IgD-negative memory B cell (primary cell): ENCODE measurements around the gene PLA2G12B. TPM values are rescaled to one million over a fixed set of nuclear protein-coding genes. Genes with fewer than 3 reads are reported as not detected.
A peak's percentile ranks its signal among the peaks of the same experiment; 100 is the strongest.

Experiments used
- H3K27ac Mint-ChIP-seq, 3 donors: one replicate each; pipeline ENCODE4 v1.8.0; 2020 to 2022; ENCODE audit warnings: mild to moderate bottlenecking in 3 of 3, mixed read lengths in 3 of 3, moderate library complexity in 1 of 3
- H3K27me3 Mint-ChIP-seq: one replicate; pipeline ENCODE4 v1.8.0; 2021; ENCODE audit warnings: mixed read lengths
- H3K36me3 Mint-ChIP-seq: one replicate; pipeline ENCODE4 v1.8.0; 2020; ENCODE audit warnings: mild to moderate bottlenecking, mixed read lengths
- H3K4me1 Mint-ChIP-seq, 3 donors: one replicate each; pipeline ENCODE4 v1.8.0; 2020 to 2022; ENCODE audit warnings: mixed read lengths in 3 of 3, mild to moderate bottlenecking in 1 of 3
- H3K4me3 Mint-ChIP-seq, 4 donors: one replicate each; pipeline ENCODE4 v1.8.0; 2020 to 2022; ENCODE audit warnings: mild to moderate bottlenecking in 4 of 4, mixed read lengths in 4 of 4, moderate library complexity in 3 of 4
- H3K9me3 Mint-ChIP-seq, 3 donors: one replicate each; pipeline ENCODE4 v1.8.0; 2020 to 2021; ENCODE audit warnings: mixed read lengths in 3 of 3, mild to moderate bottlenecking in 1 of 3
- polyA plus RNA-seq: library from polyadenylated mRNA; unstranded; fragments of 300-500 nt; fragmentation: Illumina TruSeq; gene quantifications from one replicate; pipeline ENCODE4 v1.2.3, GENCODE V29; 2021

Gene PLA2G12B
- polyA plus RNA-seq, 1 donor from 2014 or later: not detected

DNA sequence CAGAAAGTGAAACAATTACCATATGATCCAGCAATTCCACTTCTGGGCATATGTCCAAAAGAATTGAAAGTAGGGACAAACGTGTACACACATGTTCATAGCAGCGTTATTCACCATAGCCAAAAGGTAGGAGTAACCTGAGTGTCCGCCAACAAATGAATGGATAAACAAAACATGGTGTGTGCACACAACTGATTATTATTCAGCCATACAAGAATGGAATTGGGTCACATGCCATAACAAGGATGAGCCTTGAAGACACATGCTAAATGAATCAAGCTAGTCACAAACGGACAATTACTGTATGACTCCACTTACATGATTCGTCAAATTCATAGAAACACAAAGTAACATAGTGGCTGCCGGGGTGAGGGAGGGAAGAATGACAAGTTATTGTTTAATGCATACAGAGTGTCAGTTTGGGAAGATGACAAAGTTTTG lies 65.2 kb downstream of the PLA2G12B start:
- H3K4me3 Mint-ChIP-seq: no peak overlapping the region
- H3K9me3 Mint-ChIP-seq: no peaks in the 10 kb centered on the region
- peaks cover 0 to 6% (median 6%) of the 10 kb centered on the region in 3 donors for H3K4me1 Mint-ChIP-seq
- no peak overlapping the region for H3K27ac Mint-ChIP-seq
- H3K27me3 Mint-ChIP-seq: no peaks in the 10 kb centered on the region
- H3K36me3 Mint-ChIP-seq: peaks cover 9% of the 10 kb centered on the region

DNA sequence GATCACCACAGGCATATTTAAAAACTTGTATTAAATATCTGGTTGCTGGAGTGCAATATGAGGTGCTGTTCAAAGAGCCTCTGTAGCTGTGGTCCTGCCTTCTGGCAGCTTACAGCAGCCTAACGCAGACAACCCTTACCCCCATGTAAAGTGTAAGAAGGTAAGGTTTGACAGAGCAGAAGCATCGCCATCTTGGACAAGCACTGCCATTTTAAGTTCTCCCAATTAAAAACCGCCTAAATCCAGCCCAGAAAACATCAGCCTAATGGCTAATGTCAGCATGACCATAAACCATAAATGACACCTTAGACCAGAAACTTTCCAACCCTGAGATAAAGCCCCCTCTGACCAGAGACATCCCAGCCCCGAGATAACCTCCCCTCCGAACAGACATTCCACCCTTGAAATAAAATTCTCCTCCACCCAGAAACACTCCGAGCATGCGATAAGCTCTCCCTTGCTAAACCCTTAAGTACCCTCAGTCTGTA lies 66.4 kb downstream of the PLA2G12B start:
- peaks cover 13% of the 10 kb centered on the region for H3K36me3 Mint-ChIP-seq
- peaks cover 0 to 6% (median 6%) of the 10 kb centered on the region in 3 donors for H3K4me1 Mint-ChIP-seq
- H3K27me3 Mint-ChIP-seq: no peaks in the 10 kb centered on the region
- H3K27ac Mint-ChIP-seq: no peak overlapping the region
- no peak overlapping the region for H3K4me3 Mint-ChIP-seq
- no peaks in the 10 kb centered on the region for H3K9me3 Mint-ChIP-seq

DNA sequence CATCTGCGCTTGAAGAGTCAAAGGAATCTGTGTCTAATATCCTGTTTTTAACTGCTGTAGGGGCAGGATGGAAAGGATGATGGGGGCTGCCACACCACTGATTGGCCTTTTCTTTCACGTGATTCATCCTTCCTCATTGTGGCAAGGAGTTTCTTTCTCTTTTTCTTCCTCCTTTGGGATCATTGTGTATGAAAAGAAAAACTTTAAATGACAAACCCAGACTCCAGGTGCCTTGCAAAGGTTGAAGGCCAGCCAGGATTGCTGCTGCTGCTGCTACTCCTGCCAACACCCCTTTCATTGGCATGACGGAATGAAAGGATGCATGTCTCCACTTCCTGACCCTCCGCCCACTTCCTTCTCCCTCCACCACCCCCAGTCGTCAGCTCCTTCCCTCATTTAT lies 67.6 kb downstream of the PLA2G12B start:
- no peak overlapping the region for H3K27ac Mint-ChIP-seq
- no peaks in the 10 kb centered on the region for H3K27me3 Mint-ChIP-seq
- H3K36me3 Mint-ChIP-seq: peaks cover 17% of the 10 kb centered on the region
- H3K4me3 Mint-ChIP-seq: peak overlapping the region in 1 of 4 donors; percentile 6
- H3K9me3 Mint-ChIP-seq: peaks cover 0 to 5% (median 0%) of the 10 kb centered on the region in 3 donors
- peaks cover 0 to 6% (median 6%) of the 10 kb centered on the region in 3 donors for H3K4me1 Mint-ChIP-seq

DNA sequence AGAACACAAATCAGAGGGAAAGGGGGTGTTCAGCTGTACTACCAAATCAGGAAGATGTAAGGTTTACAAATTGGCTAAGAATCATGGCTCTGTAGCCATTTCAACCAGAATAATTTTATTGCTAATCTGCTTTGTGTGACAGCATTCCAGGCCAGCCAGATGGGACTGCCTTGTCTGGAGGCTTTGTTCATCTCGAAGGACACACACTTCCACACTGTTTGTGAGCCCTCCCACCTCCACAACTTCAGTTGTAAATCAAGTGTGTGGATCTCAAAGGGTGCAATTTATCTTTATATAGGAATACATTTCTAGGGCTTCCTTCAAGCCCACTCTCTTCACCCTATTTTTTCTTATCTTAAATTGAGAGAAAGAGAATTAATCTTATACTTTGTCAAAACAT lies 68.0 kb downstream of the PLA2G12B start:
- no peak overlapping the region for H3K27ac Mint-ChIP-seq
- peaks cover 0 to 7% (median 0%) of the 10 kb centered on the region in 3 donors for H3K9me3 Mint-ChIP-seq
- peaks cover 21% of the 10 kb centered on the region for H3K36me3 Mint-ChIP-seq
- H3K27me3 Mint-ChIP-seq: no peaks in the 10 kb centered on the region
- H3K4me1 Mint-ChIP-seq: peaks cover 0 to 6% (median 6%) of the 10 kb centered on the region in 3 donors
- no peak overlapping the region for H3K4me3 Mint-ChIP-seq

DNA sequence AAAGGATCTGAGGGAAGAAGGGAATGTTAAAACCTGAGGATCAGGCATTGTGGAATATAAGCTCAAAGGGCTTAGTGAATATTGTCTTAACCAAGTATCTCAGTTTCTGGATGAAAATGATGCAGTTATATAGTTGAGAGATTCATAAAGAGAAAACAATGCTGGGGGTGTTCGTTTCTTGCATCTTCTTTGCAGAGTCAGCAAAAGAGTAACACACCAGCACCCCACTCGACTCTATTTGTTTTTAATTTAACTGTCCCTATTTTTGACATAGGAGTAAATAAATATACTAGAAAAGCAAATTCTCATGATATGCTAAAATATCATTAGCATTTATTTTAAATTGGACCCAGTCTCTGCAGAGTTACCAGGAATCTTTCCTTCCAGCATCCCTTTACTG lies 68.7 kb downstream of the PLA2G12B start:
- H3K4me3 Mint-ChIP-seq: no peak overlapping the region
- no peaks in the 10 kb centered on the region for H3K27me3 Mint-ChIP-seq
- peaks cover 26% of the 10 kb centered on the region for H3K36me3 Mint-ChIP-seq
- H3K27ac Mint-ChIP-seq: no peak overlapping the region
- peaks cover 0 to 7% (median 1%) of the 10 kb centered on the region in 3 donors for H3K9me3 Mint-ChIP-seq
- H3K4me1 Mint-ChIP-seq: peaks cover 0 to 8% (median 6%) of the 10 kb centered on the region in 3 donors

Other genes starting within 250 kb of the PLA2G12B start
- gene OIT3, start 61.1 kb downstream of the PLA2G12B start, polyA plus RNA-seq: not detected
- 22.8 TPM for gene P4HA1, start 142.1 kb upstream of the PLA2G12B start, polyA plus RNA-seq
- 1.3 TPM for gene NUDT13, start 155.6 kb upstream of the PLA2G12B start, polyA plus RNA-seq
- 29.7 TPM for gene ECD, start 213.2 kb upstream of the PLA2G12B start, polyA plus RNA-seq
- 5.5 TPM for gene FAM149B1, start 213.3 kb upstream of the PLA2G12B start, polyA plus RNA-seq